Measurements from ENCODE around the gene TMEM86A.

The TMEM86A gene

DNA sequence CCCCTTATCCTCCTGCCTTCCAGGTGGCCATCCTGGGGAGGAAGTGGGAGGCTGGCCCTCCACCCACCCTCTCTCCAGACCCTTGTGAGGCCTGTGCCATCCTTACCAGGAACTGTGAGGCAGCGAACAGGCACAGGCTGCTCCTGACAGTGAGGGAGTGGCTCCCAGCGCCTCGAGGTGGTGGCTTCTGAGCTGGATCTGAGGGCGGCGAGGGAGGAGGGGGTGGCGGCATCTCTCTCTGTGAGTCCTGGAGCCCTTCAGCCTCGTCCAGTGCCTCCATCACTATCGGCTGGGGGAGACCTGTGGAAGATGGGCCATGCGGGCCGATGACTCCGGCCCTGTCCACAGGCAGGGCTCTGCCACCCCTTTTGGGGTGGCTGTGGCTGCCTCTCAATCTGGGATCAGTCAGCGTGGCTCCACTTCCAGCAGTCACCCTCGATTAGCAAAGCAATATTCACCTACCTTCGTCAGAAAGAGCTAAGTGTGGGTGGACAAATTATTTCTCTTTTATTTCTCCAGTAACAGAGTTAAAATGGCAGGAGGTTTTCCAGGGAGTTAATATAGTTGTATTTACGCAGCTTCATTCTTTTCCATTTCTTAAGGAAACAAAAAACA, 45.4 kb downstream of the TMEM86A start:
- peaks cover 0 to 14% of the 10 kb centered on the region in 2 donors for H3K27me3 Mint-ChIP-seq
- no peaks in the 10 kb centered on the region for H3K36me3 Mint-ChIP-seq
- H3K9me3 Mint-ChIP-seq, result no peaks in the 10 kb centered on the region
- H3K4me3 Mint-ChIP-seq, result no peak overlapping the region
- ATAC-seq (replicated peaks) (no peak), DNase-seq (no peak)
- no peak overlapping the region for H3K27ac Mint-ChIP-seq
- H3K4me1 Mint-ChIP-seq, result no peaks in the 10 kb centered on the region

GRCh38 chr11:18745251-18745650, 46.7 kb downstream of the TMEM86A start:
- H3K36me3 Mint-ChIP-seq, result no peaks in the 10 kb centered on the region
- no peaks in the 10 kb centered on the region for H3K4me1 Mint-ChIP-seq
- no peak overlapping the region for H3K4me3 Mint-ChIP-seq
- DNase-seq (no peak), ATAC-seq (replicated peaks) (no peak)
- no peaks in the 10 kb centered on the region for H3K9me3 Mint-ChIP-seq
- H3K27ac Mint-ChIP-seq, result no peak overlapping the region
- peaks cover 0 to 15% of the 10 kb centered on the region in 2 donors for H3K27me3 Mint-ChIP-seq

DNA sequence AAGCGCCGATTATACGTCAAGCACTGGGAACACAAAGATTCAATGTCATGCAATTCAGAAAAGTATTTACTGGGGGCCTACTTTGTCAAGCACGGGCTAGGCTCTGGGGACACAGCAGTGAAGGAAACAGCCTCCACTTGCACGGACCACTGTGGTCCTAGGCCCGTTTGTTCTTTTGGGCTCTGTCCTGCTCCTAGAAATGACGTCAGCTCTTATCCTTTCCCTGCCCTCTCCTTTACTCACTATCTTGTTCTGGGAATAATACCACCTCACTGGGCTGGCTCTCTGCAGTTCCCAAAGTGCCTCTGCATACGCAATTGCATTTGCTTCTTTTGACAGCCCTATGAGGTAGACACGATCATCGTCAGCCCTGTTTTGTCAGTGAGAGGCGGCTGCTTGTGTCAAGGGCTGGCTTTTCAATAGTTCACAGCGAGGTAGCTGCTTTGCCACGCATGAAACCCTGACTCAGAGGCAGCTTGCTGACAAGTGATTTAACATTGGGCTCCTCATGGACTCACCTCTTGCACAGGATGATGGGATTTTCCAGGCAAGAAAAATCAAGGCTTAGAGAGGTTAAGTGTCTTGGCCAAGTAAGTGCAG, 50.3 kb downstream of the TMEM86A start:
- no peaks in the 10 kb centered on the region for H3K4me1 Mint-ChIP-seq
- ATAC-seq (replicated peaks) (no peak), DNase-seq (no peak)
- H3K27ac Mint-ChIP-seq, result no peak overlapping the region
- H3K4me3 Mint-ChIP-seq, result no peak overlapping the region
- H3K9me3 Mint-ChIP-seq, result no peaks in the 10 kb centered on the region
- H3K36me3 Mint-ChIP-seq, result no peaks in the 10 kb centered on the region
- peaks cover 13 to 28% of the 10 kb centered on the region in 2 donors for H3K27me3 Mint-ChIP-seq

DNA sequence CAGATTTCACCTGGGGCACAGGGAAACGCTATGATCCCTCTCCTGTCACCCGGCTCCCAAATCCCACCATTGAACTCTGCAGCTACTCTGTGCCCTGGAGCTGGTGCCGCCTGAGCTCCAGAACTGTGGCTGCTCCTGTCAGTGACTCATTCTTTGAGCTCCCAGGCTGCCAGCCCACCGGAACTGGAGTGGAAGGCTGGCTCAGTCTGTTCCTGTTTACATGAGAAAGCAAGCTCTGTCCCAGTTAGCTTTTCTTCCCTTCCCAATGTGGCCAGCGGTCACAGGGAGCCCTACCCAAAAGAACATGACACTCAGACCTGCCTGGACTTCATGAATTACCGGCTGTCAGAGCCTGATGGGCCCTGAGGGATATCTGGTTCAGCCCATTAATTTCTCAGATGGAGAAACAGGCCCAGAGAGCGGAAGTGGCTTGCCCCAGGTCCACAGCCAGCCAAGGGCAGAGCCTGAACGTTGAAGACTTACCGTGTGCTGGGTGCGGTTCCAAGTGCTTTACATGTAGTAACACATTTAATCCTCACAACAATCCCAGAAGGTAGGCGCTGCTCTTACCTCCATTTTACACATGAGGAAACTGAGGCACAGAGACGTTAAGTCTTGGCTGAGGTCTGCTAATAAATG, 51.2 kb downstream of the TMEM86A start:
- Mint-ChIP-seq H3K27me3 (peaks cover 13 to 30% of the 10 kb centered on the region in 2 donors), H3K27ac (no peak overlapping the region), H3K4me1 (no peaks in the 10 kb centered on the region), H3K4me3 (no peak overlapping the region), H3K36me3 (no peaks in the 10 kb centered on the region), H3K9me3 (no peaks in the 10 kb centered on the region)
- DNase-seq (no peak), ATAC-seq (replicated peaks) (no peak)

- DNase-seq (no peak), ATAC-seq (replicated peaks) (no peak)
- no peak overlapping the region for H3K27ac Mint-ChIP-seq
- no peaks in the 10 kb centered on the region for H3K4me1 Mint-ChIP-seq
- H3K9me3 Mint-ChIP-seq, result no peaks in the 10 kb centered on the region
- H3K4me3 Mint-ChIP-seq, result no peak overlapping the region
- no peaks in the 10 kb centered on the region for H3K36me3 Mint-ChIP-seq
- peaks cover 13 to 30% of the 10 kb centered on the region in 2 donors for H3K27me3 Mint-ChIP-seq
Observed at GRCh38 chr11:18750944-18751343, 52.4 kb downstream of the TMEM86A start.

GRCh38 chr11:18752502-18752901, 53.9 kb downstream of the TMEM86A start:
- no peak overlapping the region for H3K4me3 Mint-ChIP-seq
- H3K36me3 Mint-ChIP-seq, result no peaks in the 10 kb centered on the region
- DNase-seq, result no peak
- H3K27ac Mint-ChIP-seq, result no peak overlapping the region
- no peaks in the 10 kb centered on the region for H3K9me3 Mint-ChIP-seq
- no peaks in the 10 kb centered on the region for H3K4me1 Mint-ChIP-seq
- peaks cover 18 to 27% of the 10 kb centered on the region in 2 donors for H3K27me3 Mint-ChIP-seq
- no peak for ATAC-seq (replicated peaks)

- no peaks in the 10 kb centered on the region for H3K36me3 Mint-ChIP-seq
- no peak overlapping the region for H3K27ac Mint-ChIP-seq
- H3K9me3 Mint-ChIP-seq, result no peaks in the 10 kb centered on the region
- DNase-seq, result no peak
- H3K27me3 Mint-ChIP-seq, result peaks cover 23 to 27% of the 10 kb centered on the region in 2 donors
- no peaks in the 10 kb centered on the region for H3K4me1 Mint-ChIP-seq
- no peak overlapping the region for H3K4me3 Mint-ChIP-seq
- ATAC-seq (replicated peaks), result peak; percentile 57 to 76
Observed at GRCh38 chr11:18754308-18754707, 55.7 kb downstream of the TMEM86A start.
